Dedifferentiated amniotic fluid mesenchymal stem cell (primary cell): ENCODE measurements around the gene UBR1.

Experiments
- DNase-seq: peaks from one replicate; pipeline ENCODE4 v3.0.0-alpha.2; 2016; ENCODE audit errors: extremely low spot score

Gene UBR1

DNA sequence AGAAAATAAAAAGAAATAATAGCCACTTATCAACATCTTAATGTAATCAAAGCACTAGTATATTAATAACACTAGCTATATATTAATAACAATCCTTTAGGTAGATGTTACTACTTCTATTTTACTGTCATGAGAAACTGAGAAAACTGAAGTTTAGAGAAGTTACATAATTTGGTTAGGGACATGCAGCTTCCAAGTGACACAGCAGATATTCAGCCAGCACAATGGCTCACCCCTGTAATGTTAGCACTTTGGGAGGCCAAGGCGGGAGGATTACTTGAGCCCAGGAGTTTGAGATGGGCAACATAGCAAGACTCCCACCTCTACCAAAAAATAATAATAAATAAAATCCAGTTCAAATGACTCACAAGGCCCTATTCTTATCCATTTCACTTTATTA lies 1.9 kb upstream of the UBR1 start:
- DNase-seq: no peak

DNA sequence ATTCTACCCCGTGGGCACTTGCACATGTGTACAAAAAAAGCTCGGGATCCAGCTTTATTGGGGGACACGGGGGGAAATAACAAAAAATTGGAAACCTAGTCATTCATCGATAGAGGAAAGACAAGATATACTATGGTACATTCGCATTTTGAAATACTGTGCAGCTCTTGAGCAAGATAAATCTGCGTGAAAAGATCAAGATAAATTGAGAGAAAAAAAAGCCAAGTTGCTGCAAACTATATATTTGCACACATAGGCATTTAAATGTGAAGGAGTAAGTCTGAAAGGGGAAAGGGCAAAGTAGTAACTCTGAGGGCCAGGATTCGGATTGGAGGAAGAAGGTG lies 620 bp upstream of the UBR1 start:
- no peak for DNase-seq

DNA sequence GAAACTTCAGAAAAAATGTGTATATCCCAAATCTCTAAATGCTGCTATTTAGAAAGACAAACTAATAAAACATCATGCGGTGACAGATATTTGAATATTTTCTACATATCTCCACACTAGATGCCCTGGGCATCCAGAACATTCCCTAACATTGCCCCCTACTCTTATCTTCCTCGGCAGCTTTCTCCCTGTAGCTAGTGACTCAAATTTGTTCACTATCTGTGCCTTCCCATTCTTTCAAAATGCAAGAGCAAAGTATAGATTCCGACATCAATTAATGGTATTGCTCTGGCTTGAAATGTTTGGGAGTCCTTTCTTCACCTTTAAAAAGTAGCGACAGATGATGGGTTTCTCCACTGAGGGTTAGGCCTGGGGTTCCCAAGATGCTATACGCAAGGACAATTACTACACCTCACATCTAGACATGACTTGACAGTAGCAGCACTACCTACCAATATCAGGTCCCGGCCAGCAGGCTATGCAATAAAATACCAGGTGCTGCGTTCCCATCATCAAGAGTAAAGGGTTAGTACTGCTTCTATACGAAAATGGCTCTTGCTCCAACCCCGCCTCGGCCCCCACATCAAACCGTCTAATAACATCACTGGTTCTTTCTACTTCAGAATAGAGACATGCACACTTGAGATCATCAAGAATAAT lies 631 bp downstream of the UBR1 start:
- DNase-seq: no peak

DNA sequence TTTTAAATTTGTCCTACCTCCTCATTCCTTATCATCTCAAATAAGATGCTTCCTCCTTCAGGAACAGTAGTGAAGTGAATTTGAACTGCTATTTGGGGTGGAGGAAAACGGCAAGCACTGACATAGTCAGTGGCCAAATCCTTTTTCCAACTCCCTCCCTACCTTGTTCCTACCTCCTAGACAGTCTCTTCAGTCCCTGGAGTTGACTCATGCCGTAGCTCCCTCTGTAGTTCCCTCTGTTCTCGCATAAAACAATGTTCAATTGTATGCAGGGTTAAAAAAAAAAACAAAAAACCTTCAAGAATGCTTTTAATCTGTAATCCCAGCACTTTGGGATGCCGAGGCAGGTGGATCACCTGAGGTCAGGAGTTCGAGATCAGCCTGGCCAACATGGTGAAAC lies 1.4 kb downstream of the UBR1 start:
- DNase-seq: no peak

DNA sequence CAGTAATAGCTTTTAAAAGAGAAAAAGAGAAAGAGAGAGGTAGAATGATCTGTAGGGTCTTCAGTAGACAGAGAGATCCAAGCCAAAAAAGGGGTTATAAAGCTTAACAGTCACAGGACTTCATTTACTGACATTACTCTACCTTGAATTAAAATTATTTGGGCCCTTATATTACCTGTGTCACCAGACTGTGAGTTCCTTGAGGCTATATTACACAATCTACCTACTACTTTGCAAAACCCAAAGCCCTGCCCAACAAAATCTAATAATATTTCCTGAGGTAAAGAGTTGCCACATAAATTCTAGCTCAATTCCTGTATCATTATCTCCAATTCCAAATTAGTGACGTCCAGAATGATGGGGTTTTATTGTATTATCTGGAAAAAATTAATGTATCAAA lies 1.9 kb downstream of the UBR1 start:
- no peak for DNase-seq

DNA sequence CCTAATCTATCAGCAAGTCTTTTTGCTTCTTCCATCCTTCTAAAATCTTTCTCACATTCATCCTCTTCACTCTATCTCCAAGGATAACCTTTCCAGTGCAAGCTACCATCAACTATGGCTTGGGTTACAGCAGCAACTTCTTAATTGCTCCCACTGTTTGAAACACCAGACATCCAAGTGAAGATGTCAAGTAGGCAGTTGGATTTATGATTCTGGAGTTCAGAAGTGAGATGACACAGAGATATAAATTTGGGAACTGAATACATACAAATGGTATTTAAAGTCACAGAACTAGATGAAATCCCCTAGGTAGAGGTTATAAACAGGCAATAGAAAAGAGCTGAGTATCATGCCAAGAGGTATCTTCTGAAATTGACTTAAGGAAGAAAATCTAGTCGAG lies 3.7 kb downstream of the UBR1 start:
- no peak for DNase-seq

DNA sequence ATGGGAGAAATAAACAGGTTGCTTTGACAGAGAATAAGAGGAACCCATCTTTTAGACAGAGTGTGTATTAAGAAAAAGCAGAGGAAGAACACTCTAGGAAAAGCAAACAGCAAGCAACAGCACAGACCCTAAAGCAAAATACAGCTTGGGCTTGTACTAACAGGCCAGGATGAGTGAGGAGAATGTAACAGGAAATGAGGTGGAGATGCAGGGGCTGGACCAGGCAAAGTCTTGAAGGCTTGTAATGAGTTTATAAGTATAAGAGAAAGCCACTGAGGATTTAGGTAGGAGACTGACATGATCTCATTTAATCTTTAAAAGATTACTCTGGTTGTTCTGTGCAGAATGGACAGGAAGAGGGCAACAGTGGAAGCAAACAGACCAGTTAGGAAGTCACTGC lies 4.9 kb downstream of the UBR1 start:
- DNase-seq: no peak

DNA sequence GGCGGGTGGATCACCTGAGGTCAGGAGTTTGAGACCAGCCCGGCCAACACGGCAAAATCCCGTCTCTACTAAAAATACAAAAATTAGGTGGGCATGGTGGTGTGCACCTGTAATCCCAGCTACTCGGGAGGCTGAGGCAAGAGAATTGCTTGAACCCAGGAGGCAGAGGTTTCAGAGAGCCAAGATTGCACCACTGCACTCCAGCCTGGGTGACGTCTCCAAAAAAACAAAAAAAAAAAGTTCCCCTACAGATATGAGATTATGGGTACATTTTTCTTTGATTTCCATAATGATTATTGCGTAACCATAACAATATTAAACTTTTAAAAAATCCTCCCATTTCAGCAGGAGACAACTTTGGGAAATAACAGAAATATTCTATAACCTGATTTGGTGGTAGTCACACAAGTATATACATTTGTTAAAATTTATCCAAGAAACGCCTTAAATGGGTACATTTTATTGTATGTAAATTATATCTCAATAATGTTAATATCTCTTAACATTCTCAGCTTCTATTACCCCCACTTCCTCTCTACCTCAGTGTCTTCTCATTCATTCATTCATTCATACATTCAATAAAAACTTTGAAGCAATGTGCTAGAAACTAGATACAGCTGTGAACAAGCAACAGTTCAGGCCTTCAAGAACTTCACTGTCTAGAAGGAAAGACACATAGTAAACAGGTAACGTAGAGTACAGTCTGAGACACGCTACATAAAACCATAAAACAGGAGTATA lies 6.6 kb downstream of the UBR1 start:
- no peak for DNase-seq

DNA sequence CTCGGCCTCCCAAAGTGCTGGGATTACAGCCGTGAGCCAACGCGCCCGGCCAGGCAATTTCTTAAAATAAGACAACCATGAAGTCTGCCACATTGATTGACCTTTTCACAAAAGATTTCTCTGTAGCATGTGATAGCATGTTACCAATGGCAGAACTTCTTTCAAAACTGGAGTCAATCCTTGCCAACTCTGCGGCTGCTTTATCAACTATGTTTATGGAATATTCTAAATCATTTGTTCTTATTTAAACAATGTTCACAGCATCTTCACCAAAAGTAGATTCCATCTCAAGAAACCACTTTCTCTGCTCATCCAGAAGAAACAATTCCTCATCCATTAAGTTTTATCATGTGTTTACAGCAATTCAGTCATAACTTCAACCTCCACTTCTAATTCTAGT lies 9.4 kb downstream of the UBR1 start:
- no peak for DNase-seq

DNA sequence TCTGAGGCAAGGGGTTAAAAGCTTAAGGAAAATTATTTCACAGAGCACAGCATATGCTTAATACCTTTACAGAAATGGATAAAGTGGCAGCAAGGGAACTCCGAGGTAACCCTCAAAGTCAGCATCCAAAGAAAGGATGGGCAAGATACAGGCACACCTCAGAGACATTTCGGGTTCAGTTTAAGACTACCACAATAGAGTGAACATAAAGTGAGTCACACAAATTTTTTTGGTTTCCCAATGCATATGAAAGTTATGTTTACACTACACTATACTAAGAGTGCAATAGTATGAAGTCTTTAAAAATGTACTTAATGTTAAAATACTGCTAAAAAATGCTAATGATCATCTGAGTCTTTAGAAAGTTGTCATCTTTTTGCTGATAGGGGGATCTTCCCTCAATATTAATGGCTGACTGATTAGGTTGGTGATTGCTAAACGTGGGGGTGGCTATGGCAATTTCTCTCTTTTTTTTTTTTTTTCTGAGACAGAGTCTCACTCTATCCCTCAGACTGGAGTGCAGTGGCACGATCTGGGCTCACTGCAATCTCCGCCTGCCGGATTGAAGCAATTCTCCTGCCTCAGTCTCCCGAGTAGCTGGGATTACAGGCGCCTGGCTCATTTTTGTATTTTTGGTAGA lies 10.0 kb downstream of the UBR1 start:
- DNase-seq: no peak

DNA sequence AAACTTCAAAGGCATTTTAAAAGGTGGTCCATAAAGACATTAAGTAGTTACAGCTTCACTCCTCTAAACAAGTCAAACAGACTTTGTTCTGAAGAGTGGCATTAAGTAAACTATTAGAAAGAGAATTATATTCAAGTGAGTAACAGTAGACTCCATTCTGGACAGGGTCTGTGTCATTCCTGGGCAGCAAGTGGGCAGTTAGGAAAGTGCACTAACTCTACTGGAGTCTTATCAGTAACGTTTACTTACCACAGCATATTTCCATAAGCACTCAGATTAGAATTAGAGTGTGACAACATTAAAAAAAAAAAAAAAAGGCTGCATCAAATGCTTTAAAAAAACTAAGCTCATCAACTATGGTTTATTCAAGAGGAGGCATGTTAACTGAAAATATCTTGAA lies 10.6 kb downstream of the UBR1 start:
- no peak for DNase-seq

DNA sequence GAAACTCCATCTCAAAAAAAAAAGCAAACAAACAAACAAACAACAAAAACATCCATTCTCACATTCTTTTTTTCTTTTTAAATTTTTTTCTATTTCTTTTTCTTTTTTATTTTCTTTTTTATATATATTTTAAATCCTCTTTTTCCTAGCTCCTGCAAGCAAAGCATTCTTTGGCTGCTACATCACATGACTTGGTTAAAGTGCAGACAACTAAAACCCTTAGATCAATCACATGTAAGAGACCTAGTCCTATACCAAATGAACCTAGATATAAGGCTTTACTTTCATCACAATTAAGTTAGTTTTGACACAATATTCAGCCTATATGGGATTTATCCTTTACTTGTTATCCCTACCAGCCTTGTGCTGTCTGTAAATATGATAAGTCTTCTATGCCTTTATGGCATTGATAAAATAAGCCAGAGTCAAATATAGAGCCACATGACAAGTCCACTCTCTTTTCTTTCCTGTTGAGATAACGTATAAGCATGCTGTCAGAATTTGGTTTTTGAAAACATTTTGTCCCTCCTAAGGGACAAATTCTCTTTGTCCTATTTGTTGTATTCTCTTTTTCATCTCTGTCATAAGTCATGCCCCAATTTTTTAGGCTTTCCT lies 11.3 kb downstream of the UBR1 start:
- no peak for DNase-seq

DNA sequence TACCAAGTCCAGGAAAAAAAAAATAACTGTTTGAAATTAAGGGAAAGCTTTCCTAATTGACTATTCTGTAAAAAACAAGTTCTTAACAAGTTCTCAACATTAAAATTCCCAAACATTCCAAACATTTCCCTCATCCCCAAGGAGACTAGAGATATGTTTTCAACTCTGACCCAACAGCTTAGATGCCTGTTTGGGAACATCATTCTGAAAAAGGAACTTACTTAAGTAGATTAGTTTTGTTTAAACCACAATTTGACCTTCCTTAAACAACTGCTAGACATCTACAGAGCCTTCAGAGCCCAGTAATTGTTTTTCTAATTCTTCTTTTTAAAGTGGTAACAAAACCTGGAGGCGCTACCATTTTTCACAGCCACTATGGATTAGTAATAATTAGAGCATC lies 12.8 kb downstream of the UBR1 start:
- DNase-seq: no peak

DNA sequence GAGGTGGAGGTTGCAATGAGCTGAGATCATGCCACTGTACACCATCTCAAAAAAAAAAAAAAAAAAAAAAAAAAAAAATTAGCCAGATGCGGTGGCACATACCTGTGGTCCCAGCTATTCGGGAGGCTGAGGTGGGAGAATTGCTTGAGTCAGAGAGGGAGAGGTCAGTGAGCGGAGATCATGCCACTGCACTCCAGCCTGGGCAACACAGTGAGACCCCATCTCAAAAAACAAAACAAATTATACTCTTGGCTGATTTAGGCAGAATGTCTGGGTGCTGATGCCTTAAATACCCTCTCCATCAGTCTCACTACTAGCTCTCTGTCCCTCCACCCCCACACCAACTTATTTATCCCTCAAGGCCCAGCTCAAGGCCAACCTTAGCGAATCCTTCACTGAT lies 14.0 kb downstream of the UBR1 start:
- DNase-seq: no peak

DNA sequence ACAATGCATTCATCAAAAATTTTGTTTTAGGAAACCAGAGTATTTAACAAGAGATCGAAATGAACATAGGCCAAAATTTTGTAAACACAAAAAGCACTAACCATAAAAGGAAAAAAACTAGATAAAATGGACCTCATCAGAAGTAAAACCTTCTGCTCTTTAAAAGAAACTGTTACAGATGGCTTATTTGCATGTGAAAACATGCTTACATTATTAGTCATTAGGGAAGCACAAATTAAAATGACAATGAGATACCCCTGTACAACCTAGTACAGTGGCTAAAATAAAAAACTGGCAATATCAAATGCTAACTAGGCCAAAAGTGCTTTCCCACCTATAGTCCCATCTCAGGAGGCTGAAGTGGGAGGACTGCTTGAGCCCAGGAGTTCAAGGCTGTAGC lies 19.3 kb downstream of the UBR1 start:
- no peak for DNase-seq

DNA sequence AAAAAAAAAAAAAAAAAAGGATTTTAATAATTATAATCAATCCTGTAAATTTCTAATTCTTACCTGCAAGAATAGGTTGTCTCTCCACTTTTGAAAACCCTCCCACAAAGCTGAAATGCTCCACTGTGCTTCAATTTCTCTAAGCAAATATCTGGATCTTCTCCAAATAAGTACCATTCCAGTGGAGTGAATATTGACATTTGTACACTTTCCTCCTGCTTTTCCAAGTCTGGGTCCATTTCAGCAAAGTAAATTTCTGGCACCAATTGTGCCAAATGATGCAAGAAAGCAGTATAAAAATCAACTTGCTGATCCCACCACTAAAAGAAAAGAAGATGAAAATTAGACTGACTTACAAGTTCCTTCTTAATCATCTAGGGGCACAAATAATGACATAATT lies 19.9 kb downstream of the UBR1 start:
- peak; percentile 23 for DNase-seq

DNA sequence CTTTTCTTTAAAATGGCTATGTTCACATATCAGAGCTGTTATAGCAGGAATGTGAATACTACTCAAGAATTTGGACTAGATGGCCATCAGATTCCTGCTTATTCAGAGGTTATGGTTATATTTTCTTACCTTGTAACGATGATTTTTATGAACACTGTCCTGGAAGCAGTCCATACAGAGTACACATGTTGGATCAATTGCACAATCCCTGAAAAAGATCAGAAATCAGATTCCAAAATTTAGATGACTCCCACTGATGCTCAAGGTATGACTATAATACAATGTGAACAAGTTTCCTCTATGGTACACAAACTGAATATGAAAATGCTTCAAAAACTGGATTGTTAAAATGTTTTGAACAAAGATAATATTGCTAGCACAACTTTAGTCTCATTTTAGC lies 23.3 kb downstream of the UBR1 start:
- no peak for DNase-seq

DNA sequence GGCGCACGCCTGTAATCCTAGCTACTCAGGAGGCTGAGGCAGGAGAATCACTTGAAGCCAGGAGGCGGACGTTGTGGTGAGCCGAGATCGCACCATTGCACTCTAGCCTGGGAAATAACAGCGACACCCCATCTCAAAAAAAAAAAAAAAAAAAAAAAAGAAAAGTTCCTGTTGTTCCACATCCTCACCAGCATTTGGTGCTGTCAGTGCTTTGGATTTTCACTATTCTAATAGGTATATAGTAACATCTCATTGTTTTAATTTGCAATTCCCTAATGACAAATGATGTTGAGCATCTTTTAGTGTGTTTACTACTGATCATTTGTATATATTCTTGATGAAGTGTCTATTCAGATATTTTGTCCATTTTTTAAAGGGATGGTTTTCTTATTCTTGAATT lies 24.6 kb downstream of the UBR1 start:
- no peak for DNase-seq

DNA sequence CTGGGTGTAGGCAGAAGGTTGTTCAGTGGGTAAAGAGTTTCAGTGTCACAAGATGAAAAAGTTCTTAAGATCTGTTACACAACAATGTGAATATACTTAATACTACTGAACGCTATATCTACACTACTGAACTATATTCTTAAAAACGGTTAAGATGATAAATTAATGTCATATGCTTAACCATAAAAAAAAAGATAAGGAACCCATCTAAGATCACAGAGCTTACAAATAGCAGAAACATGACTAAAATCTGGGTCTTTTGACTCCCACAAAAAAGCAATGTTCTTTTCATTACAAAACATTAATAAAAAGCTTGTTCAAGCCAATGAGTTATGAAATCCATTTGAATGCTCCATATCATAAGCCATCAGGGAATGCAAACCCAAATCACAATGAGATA lies 34.4 kb downstream of the UBR1 start:
- no peak for DNase-seq

DNA sequence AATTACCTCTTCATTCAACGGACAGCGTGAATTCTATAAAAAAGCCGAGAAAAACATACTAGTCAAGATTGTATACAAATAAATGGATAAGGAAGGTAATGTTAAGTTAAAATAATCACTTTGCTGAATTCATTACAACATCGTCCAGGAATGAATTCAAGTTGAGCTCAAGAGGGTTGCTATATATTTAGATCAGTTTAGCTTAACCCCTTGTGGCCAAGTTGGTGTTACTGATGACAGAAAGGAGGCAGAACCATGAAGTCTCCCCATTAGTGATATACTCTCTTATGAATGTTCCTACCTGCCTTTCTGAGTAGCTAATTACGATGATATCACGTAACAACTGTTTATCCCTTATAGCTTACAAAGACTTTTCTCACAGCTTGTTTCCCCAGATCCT lies 34.9 kb downstream of the UBR1 start:
- DNase-seq: no peak

DNA sequence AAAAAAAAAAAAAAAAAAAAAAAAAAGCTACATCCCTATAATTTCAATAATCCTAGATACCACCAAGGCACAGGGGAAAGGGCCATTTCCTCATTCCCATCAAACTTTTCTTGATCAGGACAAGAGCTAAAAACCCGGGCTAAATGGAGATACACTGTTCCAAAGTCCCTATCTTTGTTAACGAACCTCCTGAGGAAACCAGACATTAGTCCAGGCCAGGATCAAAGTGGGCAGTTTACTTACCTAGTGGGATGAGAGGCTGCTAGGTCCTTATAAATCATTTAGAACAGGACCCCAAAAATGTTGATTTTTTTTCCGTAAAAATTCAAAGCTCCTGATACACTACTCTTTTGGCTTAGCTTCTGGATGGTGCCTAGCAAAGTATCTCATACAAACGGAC lies 35.6 kb downstream of the UBR1 start:
- no peak for DNase-seq

DNA sequence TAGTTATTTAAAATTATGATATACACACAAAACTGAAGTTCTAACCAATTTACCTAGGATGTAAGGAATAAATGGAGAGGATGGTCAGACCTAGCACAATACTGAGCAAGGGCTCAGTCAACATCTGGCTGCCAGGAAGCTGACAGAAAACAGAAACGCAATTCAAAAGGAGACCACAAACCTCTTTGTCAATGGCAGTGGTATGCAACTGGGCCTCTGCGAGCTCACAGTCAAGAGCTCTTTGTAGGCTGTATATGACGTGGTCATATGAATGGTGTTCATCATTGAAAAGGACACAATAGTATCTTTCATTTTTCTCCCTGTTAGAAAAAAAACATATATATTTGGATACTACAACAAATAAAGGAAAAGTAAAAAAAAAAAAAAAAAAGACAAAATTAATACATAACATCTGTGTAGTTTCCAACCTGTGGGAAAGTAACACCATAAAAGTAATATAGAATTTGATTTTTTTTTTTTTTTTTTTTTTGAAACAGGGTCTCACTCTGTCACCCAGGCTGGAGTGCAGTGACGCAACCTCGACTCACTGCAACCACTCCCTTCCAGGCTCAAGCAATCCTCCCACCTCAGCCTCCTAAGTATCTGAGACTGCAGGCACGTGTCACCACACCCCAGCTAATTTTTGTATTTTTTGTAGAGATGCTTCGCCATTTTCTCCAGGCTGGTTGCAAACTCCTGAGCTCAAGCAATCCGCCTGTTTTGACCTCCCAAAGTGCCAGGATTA lies 37.9 kb downstream of the UBR1 start:
- no peak for DNase-seq
